WTC11 (cell line): Measurements from ENCODE around the gene GFPT2. TPM values are rescaled to one million over a fixed set of nuclear protein-coding genes. Genes with fewer than 3 reads are reported as not detected.

Source experiments
- ATAC-seq: fragments of 200-7000 bp; cut with Tn5 transposase; 2 replicates; pipeline ENCODE4 v1.10.0; 2021; ENCODE audit warnings: mild to moderate bottlenecking, moderate library complexity
- CTCF ChIA-PET: fragments of 300-600 bp; sonication (Branson Sonifier 250); formaldehyde crosslinking; loops from one replicate; lab custom pipeline; 2021; ENCODE audit warnings: antibody characterized with exemption; lab: Charles Lee
- POLR2A ChIA-PET: fragments of 350-600 bp; sonication (Branson Sonifier 250); formaldehyde crosslinking; loops from one replicate; lab custom pipeline; 2021; ENCODE audit warnings: antibody characterized with exemption; lab: Charles Lee
- DNase-seq: peaks from one replicate; pipeline ENCODE4 v3.0.0; 2021; ENCODE audit warnings: low spot score
- H3K27ac Mint-ChIP-seq: 2 replicates; pipeline ENCODE4 v1.8.0; 2021; ENCODE audit warnings: mixed read lengths
- H3K27me3 Mint-ChIP-seq: 2 replicates; pipeline ENCODE4 v1.8.0; 2021; ENCODE audit warnings: low read depth, mild to moderate bottlenecking, moderate library complexity, mixed read lengths
- H3K36me3 Mint-ChIP-seq: 2 replicates; pipeline ENCODE4 v1.8.0; 2021; ENCODE audit warnings: mixed read lengths
- H3K4me1 Mint-ChIP-seq: 2 replicates; pipeline ENCODE4 v1.8.0; 2022; ENCODE audit warnings: mixed read lengths
- H3K4me3 Mint-ChIP-seq: 2 replicates; pipeline ENCODE4 v1.8.0; 2021; ENCODE audit warnings: mild to moderate bottlenecking, moderate library complexity, mixed read lengths
- H3K9me3 Mint-ChIP-seq: 2 replicates; pipeline ENCODE4 v1.8.0; 2021; ENCODE audit warnings: mixed read lengths
- ATF6 ChIP-seq: sonication (generic); formaldehyde crosslinking; IDR thresholded peaks from 2 replicates; pipeline ENCODE4 v1.8.1; 2023; ENCODE audit warnings: mild to moderate bottlenecking, missing genetic modification reagents
- CBFB ChIP-seq: sonication (generic); formaldehyde crosslinking; IDR thresholded peaks from 2 replicates; pipeline ENCODE4 v1.8.1; 2022; ENCODE audit warnings: mild to moderate bottlenecking, low read depth, missing genetic modification reagents
- CREM ChIP-seq: sonication (generic); formaldehyde crosslinking; IDR thresholded peaks from 2 replicates; pipeline ENCODE4 v1.8.1; 2022; ENCODE audit warnings: mild to moderate bottlenecking, missing genetic modification reagents, moderate library complexity
- ELF4 ChIP-seq: sonication (generic); formaldehyde crosslinking; IDR thresholded peaks from 2 replicates; pipeline ENCODE4 v1.8.1; 2022; ENCODE audit warnings: low read depth, mild to moderate bottlenecking, moderate library complexity, missing genetic modification reagents
- FOXP4 ChIP-seq: sonication (generic); formaldehyde crosslinking; IDR thresholded peaks from 2 replicates; pipeline ENCODE4 v1.8.0; 2022; ENCODE audit warnings: mild to moderate bottlenecking, missing genetic modification reagents
- MXD4 ChIP-seq: fragments of 250-450 bp; sonication (Bioruptor Pico); IDR thresholded peaks from 2 replicates; pipeline ENCODE4 v1.8.0; 2021; ENCODE audit warnings: mild to moderate bottlenecking, moderate library complexity, borderline replicate concordance
- NFATC4 ChIP-seq: fragments of 250-450 bp; sonication (Bioruptor Pico); IDR thresholded peaks from 2 replicates; pipeline ENCODE4 v1.9.0; 2021; ENCODE audit warnings: mild to moderate bottlenecking
- OVOL2 ChIP-seq: fragments of 250-450 bp; sonication (Bioruptor Pico); IDR thresholded peaks from 2 replicates; pipeline ENCODE4 v1.9.0; 2021; ENCODE audit warnings: mild to moderate bottlenecking, borderline replicate concordance
- total RNA-seq: library from RNA; stranded (reverse); gene quantifications from 3 replicates; pipeline ENCODE4 v1.2.3, GENCODE V29; 2021
- TF ChIP-seq, protein P1 (sequence below): sonication (generic); formaldehyde crosslinking; IDR thresholded peaks from 2 replicates; pipeline ENCODE4 v1.8.0; 2022; ENCODE audit warnings: mild to moderate bottlenecking, missing genetic modification reagents
- TF ChIP-seq, protein P2 (sequence below): sonication (generic); formaldehyde crosslinking; IDR thresholded peaks from 2 replicates; pipeline ENCODE4 v1.8.0; 2022; ENCODE audit warnings: mild to moderate bottlenecking, missing genetic modification reagents
- TF ChIP-seq, protein P3 (sequence below): sonication (generic); formaldehyde crosslinking; IDR thresholded peaks from 2 replicates; pipeline ENCODE4 v1.8.1; 2022; ENCODE audit warnings: missing genetic modification reagents, borderline replicate concordance
- TF ChIP-seq, protein P4 (sequence below): fragments of 200-600 bp; IDR thresholded peaks from 2 replicates; pipeline ENCODE4 v1.8.0; 2022; ENCODE audit warnings: antibody characterized with exemption
- TF ChIP-seq, protein P5 (sequence below): sonication (generic); formaldehyde crosslinking; IDR thresholded peaks from 2 replicates; pipeline ENCODE4 v1.8.1; 2022; ENCODE audit warnings: low read depth, mild to moderate bottlenecking, moderate library complexity, missing genetic modification reagents, borderline replicate concordance

Gene GFPT2
- total RNA-seq, 1 experiment from 2014 or later: 124 TPM

- TF ChIP-seq, protein P1, sequence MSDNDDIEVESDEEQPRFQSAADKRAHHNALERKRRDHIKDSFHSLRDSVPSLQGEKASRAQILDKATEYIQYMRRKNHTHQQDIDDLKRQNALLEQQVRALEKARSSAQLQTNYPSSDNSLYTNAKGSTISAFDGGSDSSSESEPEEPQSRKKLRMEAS (CRISPR knock-in tag): no peak
- TF ChIP-seq FOXP4 (CRISPR knock-in tag) (no peak), CBFB (no peak), CREM (no peak)
These were observed 81.9 kb downstream of the GFPT2 start (continued) for GRCh38 chr5:180271221-180271620.

DNA sequence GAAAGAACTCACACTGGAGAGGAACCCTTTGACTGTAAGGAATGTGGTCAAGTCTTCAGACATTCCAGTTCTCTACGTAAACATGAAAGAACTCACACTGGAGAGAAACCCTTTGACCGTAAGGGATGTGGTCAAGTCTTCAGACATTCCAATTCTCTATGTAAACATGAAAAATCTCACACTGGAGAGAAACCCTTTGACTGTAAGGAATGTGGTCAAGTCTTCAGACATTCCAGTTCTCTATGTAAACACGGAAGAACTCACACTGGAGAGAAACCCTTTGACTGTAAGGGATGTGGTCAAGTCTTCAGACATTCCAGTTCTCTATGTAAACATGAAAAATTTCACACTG is 93.9 kb downstream of the GFPT2 start:
- no peak for ATAC-seq
- POLR2A ChIA-PET: no interaction called here

GRCh38 chr5:180253036-180253824 is 99.9 kb downstream of the GFPT2 start:
- Mint-ChIP-seq H3K36me3 (peaks cover 94% of the 10 kb centered on the region), H3K4me3 (no peak overlapping the region), H3K27ac (no peak overlapping the region), H3K27me3 (peaks cover 5% of the 10 kb centered on the region; the same call in 1 of the 2 replicates), H3K4me1 (no peaks in the 10 kb centered on the region), H3K9me3 (peaks cover 60% of the 10 kb centered on the region)
- CTCF ChIA-PET: no interaction called here
- DNase-seq: no peak
- ATAC-seq: no peak
- POLR2A ChIA-PET: no interaction called here
- TF ChIP-seq ELF4 (no peak), ATF6 (CRISPR knock-in tag) (no peak), MXD4 (CRISPR knock-in tag) (no peak)
- TF ChIP-seq, protein P2, sequence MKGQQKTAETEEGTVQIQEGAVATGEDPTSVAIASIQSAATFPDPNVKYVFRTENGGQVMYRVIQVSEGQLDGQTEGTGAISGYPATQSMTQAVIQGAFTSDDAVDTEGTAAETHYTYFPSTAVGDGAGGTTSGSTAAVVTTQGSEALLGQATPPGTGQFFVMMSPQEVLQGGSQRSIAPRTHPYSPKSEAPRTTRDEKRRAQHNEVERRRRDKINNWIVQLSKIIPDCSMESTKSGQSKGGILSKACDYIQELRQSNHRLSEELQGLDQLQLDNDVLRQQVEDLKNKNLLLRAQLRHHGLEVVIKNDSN (CRISPR knock-in tag): no peak

More for the DNA sequence above, 93.9 kb downstream of the GFPT2 start:
- TF ChIP-seq, protein P3, sequence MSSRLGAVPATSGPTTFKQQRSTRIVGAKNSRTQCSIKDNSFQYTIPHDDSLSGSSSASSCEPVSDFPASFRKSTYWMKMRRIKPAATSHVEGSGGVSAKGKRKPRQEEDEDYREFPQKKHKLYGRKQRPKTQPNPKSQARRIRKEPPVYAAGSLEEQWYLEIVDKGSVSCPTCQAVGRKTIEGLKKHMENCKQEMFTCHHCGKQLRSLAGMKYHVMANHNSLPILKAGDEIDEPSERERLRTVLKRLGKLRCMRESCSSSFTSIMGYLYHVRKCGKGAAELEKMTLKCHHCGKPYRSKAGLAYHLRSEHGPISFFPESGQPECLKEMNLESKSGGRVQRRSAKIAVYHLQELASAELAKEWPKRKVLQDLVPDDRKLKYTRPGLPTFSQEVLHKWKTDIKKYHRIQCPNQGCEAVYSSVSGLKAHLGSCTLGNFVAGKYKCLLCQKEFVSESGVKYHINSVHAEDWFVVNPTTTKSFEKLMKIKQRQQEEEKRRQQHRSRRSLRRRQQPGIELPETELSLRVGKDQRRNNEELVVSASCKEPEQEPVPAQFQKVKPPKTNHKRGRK (CRISPR knock-in tag): no peak
- TF ChIP-seq, protein P4, sequence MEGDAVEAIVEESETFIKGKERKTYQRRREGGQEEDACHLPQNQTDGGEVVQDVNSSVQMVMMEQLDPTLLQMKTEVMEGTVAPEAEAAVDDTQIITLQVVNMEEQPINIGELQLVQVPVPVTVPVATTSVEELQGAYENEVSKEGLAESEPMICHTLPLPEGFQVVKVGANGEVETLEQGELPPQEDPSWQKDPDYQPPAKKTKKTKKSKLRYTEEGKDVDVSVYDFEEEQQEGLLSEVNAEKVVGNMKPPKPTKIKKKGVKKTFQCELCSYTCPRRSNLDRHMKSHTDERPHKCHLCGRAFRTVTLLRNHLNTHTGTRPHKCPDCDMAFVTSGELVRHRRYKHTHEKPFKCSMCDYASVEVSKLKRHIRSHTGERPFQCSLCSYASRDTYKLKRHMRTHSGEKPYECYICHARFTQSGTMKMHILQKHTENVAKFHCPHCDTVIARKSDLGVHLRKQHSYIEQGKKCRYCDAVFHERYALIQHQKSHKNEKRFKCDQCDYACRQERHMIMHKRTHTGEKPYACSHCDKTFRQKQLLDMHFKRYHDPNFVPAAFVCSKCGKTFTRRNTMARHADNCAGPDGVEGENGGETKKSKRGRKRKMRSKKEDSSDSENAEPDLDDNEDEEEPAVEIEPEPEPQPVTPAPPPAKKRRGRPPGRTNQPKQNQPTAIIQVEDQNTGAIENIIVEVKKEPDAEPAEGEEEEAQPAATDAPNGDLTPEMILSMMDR: no peak
- TF ChIP-seq, protein P5, sequence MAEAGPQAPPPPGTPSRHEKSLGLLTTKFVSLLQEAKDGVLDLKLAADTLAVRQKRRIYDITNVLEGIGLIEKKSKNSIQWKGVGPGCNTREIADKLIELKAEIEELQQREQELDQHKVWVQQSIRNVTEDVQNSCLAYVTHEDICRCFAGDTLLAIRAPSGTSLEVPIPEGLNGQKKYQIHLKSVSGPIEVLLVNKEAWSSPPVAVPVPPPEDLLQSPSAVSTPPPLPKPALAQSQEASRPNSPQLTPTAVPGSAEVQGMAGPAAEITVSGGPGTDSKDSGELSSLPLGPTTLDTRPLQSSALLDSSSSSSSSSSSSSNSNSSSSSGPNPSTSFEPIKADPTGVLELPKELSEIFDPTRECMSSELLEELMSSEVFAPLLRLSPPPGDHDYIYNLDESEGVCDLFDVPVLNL: no peak
- no peak for TF ChIP-seq OVOL2 (CRISPR knock-in tag)
- no peak for TF ChIP-seq NFATC4 (CRISPR knock-in tag)
- no peak overlapping the region for H3K27ac Mint-ChIP-seq
- CTCF ChIA-PET: no interaction called here
- no peaks in the 10 kb centered on the region for H3K4me1 Mint-ChIP-seq
- DNase-seq: no peak
- peaks cover 88% of the 10 kb centered on the region for H3K9me3 Mint-ChIP-seq
- H3K4me3 Mint-ChIP-seq: no peak overlapping the region
- H3K27me3 Mint-ChIP-seq: peaks cover 6% of the 10 kb centered on the region
- H3K36me3 Mint-ChIP-seq: peaks cover 98% of the 10 kb centered on the region
